Measurements from ENCODE around the gene CLCA2. TPM values are rescaled to one million over a fixed set of nuclear protein-coding genes. Genes with fewer than 3 reads are reported as not detected.

Gene CLCA2
- polyA plus RNA-seq, 1 experiment = 0.42 TPM

- no peak overlapping the region for H3K4me3 ChIP-seq (ENCODE audit: low read depth, low read length)
- ChIA-PET CTCF (interaction anchor here (6.0 to 6.2 kb wide), 2 partner anchors 24 to 30 kb away, joined by 50 to 75 read pairs; no protein-coding TSS in a partner anchor), POLR2A (no interaction called here)
- H3K27me3 ChIP-seq (ENCODE audit: control insufficient read depth, insufficient read depth, low read length) = no peaks in the 10 kb centered on the region
- TF ChIP-seq CTCF (IDR thresholded peaks at IDR 0.05; ENCODE audit: insufficient read depth, low read depth, low read length) = no peak
- DNase-seq (ENCODE audit: low read depth) = no peak
- no peaks in the 10 kb centered on the region for H3K36me3 ChIP-seq (ENCODE audit: control insufficient read depth, insufficient read depth, low read length)
Measured at GRCh38 chr1:86477256-86477655, 53.3 kb downstream of the CLCA2 start.

GRCh38 chr1:86477682-86478081, 53.7 kb downstream of the CLCA2 start:
- Histone ChIP-seq H3K36me3 (ENCODE audit: control insufficient read depth, insufficient read depth, low read length) (no peaks in the 10 kb centered on the region), H3K4me3 (ENCODE audit: low read depth, low read length) (no peak overlapping the region), H3K27me3 (ENCODE audit: control insufficient read depth, insufficient read depth, low read length) (no peaks in the 10 kb centered on the region)
- ChIA-PET CTCF (interaction anchor here (6.0 to 6.2 kb wide), 2 partner anchors 23 to 29 kb away, joined by 50 to 75 read pairs; no protein-coding TSS in a partner anchor), POLR2A (no interaction called here)
- no peak for DNase-seq (ENCODE audit: low read depth)
- TF ChIP-seq CTCF (IDR thresholded peaks at IDR 0.05; ENCODE audit: insufficient read depth, low read depth, low read length) = no peak

- no peak for DNase-seq (ENCODE audit: low read depth)
- ChIA-PET CTCF (no interaction called here), POLR2A (no interaction called here)
- H3K4me3 ChIP-seq (ENCODE audit: low read depth, low read length) = no peak overlapping the region
- no peaks in the 10 kb centered on the region for H3K36me3 ChIP-seq (ENCODE audit: control insufficient read depth, insufficient read depth, low read length)
- no peak for TF ChIP-seq CTCF (IDR thresholded peaks at IDR 0.05; ENCODE audit: insufficient read depth, low read depth, low read length)
- H3K27me3 ChIP-seq (ENCODE audit: control insufficient read depth, insufficient read depth, low read length) = no peaks in the 10 kb centered on the region
Measured at GRCh38 chr1:86478416-86479156, 54.6 kb downstream of the CLCA2 start.

GRCh38 chr1:86481966-86482365, 58.0 kb downstream of the CLCA2 start:
- H3K36me3 ChIP-seq (ENCODE audit: control insufficient read depth, insufficient read depth, low read length) = no peaks in the 10 kb centered on the region
- ChIA-PET POLR2A (no interaction called here), CTCF (interaction anchor here (1.1 to 2.6 kb wide), 4 partner anchors 8 to 222 kb away, joined by 4 to 8 read pairs (median 6); partner anchors contain the start of gene SH3GLB1)
- no peaks in the 10 kb centered on the region for H3K27me3 ChIP-seq (ENCODE audit: control insufficient read depth, insufficient read depth, low read length)
- DNase-seq (ENCODE audit: low read depth) = no peak
- no peak overlapping the region for H3K4me3 ChIP-seq (ENCODE audit: low read depth, low read length)
- TF ChIP-seq CTCF (IDR thresholded peaks at IDR 0.05; ENCODE audit: insufficient read depth, low read depth, low read length) = no peak

- ChIA-PET CTCF (interaction anchor here (0.8 to 7.1 kb wide), 8 partner anchors 9 to 217 kb away, joined by 3 to 60 read pairs (median 4); partner anchors contain the start of gene SH3GLB1), POLR2A (interaction anchor here (0.6 to 0.7 kb wide), 2 partner anchors 13 to 765 kb away, joined by 3 to 4 read pairs; no protein-coding TSS in a partner anchor)
- no peaks in the 10 kb centered on the region for H3K36me3 ChIP-seq (ENCODE audit: control insufficient read depth, insufficient read depth, low read length)
- H3K27me3 ChIP-seq (ENCODE audit: control insufficient read depth, insufficient read depth, low read length) = no peaks in the 10 kb centered on the region
- no peak overlapping the region for H3K4me3 ChIP-seq (ENCODE audit: low read depth, low read length)
- no peak for TF ChIP-seq CTCF (IDR thresholded peaks at IDR 0.05; ENCODE audit: insufficient read depth, low read depth, low read length)
- DNase-seq (ENCODE audit: low read depth) = peak; percentile 99
Measured at GRCh38 chr1:86487131-86487810, 63.3 kb downstream of the CLCA2 start.
